MCF 10A (cell line): ENCODE measurements around the gene ELMO2. TPM values are rescaled to one million over a fixed set of nuclear protein-coding genes. Genes with fewer than 3 reads are reported as not detected.

Experiments used
- BruUV-seq: library from RNA; stranded (reverse); fragments of 400-500 nt; replicated peaks from 2 replicates; lab custom pipeline; 2021; lab: Mats Ljungman, UMichigan
- CTCF ChIA-PET: fragments of 300-600 bp; sonication (Branson Sonifier 250); formaldehyde crosslinking; extraction: SDS; loops from one replicate; lab custom pipeline; 2021; ENCODE audit warnings: antibody characterized with exemption, inconsistent platforms; lab: Yijun Ruan, JAX
- POLR2A ChIA-PET: fragments of 300-600, 350-650 bp; sonication (Branson Sonifier 250); formaldehyde crosslinking; extraction: SDS; loops from one replicate; lab custom pipeline; 2020; ENCODE audit warnings: antibody characterized with exemption, inconsistent platforms; lab: Yijun Ruan, JAX
- DNase-seq: peaks from one replicate; pipeline ENCODE4 v3.0.0-alpha.2; 2018; ENCODE audit not compliant: unreplicated experiment
- H3K27ac Mint-ChIP-seq: one replicate; pipeline ENCODE4 v1.8.0; 2022; ENCODE audit warnings: mild to moderate bottlenecking, low read depth, mixed read lengths; ENCODE audit not compliant: unreplicated experiment
- H3K27me3 Mint-ChIP-seq: one replicate; pipeline ENCODE4 v1.8.0; 2022; ENCODE audit warnings: mixed read lengths; ENCODE audit not compliant: insufficient read depth, unreplicated experiment
- H3K36me3 Mint-ChIP-seq: one replicate; pipeline ENCODE4 v1.8.0; 2022; ENCODE audit warnings: mild to moderate bottlenecking, moderate library complexity, mixed read lengths; ENCODE audit not compliant: insufficient read depth, unreplicated experiment
- H3K4me1 Mint-ChIP-seq: one replicate; pipeline ENCODE4 v1.8.0; 2022; ENCODE audit warnings: mixed read lengths; ENCODE audit not compliant: insufficient read depth, unreplicated experiment
- H3K4me3 Mint-ChIP-seq: one replicate; pipeline ENCODE4 v1.8.0; 2022; ENCODE audit warnings: mild to moderate bottlenecking, moderate library complexity, mixed read lengths; ENCODE audit not compliant: unreplicated experiment
- H3K9me3 Mint-ChIP-seq: one replicate; pipeline ENCODE4 v1.8.0; 2022; ENCODE audit warnings: mixed read lengths; ENCODE audit not compliant: unreplicated experiment
- intact Hi-C: fragments of 100-400 bp; cut with micrococcal nuclease; formaldehyde crosslinking; loops from 2 replicates; pipeline ENCODE4 v1.14.1; 2022
- total RNA-seq: library from RNA; stranded (reverse); gene quantifications from 2 replicates; pipeline ENCODE4 v1.2.3, GENCODE V29; 2022
- TF ChIP-seq, protein P1 (sequence below): fragments of 200-600 bp; IDR thresholded peaks from one replicate; pipeline ENCODE4 v1.8.0; 2022; ENCODE audit warnings: antibody characterized with exemption, mild to moderate bottlenecking; ENCODE audit not compliant: unreplicated experiment

The ELMO2 gene
- total RNA-seq, 1 experiment from 2014 or later = 21.1 TPM

GRCh38 chr20:46361811-46362210, 44.6 kb downstream of the ELMO2 start:
- no peak overlapping the region for H3K27ac Mint-ChIP-seq
- TF ChIP-seq, protein P1, sequence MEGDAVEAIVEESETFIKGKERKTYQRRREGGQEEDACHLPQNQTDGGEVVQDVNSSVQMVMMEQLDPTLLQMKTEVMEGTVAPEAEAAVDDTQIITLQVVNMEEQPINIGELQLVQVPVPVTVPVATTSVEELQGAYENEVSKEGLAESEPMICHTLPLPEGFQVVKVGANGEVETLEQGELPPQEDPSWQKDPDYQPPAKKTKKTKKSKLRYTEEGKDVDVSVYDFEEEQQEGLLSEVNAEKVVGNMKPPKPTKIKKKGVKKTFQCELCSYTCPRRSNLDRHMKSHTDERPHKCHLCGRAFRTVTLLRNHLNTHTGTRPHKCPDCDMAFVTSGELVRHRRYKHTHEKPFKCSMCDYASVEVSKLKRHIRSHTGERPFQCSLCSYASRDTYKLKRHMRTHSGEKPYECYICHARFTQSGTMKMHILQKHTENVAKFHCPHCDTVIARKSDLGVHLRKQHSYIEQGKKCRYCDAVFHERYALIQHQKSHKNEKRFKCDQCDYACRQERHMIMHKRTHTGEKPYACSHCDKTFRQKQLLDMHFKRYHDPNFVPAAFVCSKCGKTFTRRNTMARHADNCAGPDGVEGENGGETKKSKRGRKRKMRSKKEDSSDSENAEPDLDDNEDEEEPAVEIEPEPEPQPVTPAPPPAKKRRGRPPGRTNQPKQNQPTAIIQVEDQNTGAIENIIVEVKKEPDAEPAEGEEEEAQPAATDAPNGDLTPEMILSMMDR = no peak
- H3K4me3 Mint-ChIP-seq = no peak overlapping the region
- POLR2A ChIA-PET = interaction anchor here (1.1 to 1.4 kb wide), 2 partner anchors 13 to 106 kb away, joined by 3 read pairs; no protein-coding TSS in a partner anchor
- intact Hi-C loops = no loop called here
- H3K4me1 Mint-ChIP-seq = peaks cover 36% of the 10 kb centered on the region
- no peaks in the 10 kb centered on the region for H3K27me3 Mint-ChIP-seq
- CTCF ChIA-PET = interaction anchor here (0.6 to 6.9 kb wide), 4 partner anchors 10 to 379 kb away, joined by 3 to 43 read pairs (median 4); no protein-coding TSS in a partner anchor
- peaks cover 31% of the 10 kb centered on the region for H3K36me3 Mint-ChIP-seq
- DNase-seq = no peak
- H3K9me3 Mint-ChIP-seq = no peaks in the 10 kb centered on the region
- no TSS peak for BruUV-seq

GRCh38 chr20:46361381-46361780, 45.0 kb downstream of the ELMO2 start:
- TF ChIP-seq, protein P1 = no peak

GRCh38 chr20:46359233-46359751, 47.1 kb downstream of the ELMO2 start:
- Mint-ChIP-seq H3K9me3 (no peaks in the 10 kb centered on the region), H3K4me3 (no peak overlapping the region), H3K27me3 (no peaks in the 10 kb centered on the region), H3K4me1 (peaks cover 38% of the 10 kb centered on the region), H3K36me3 (peaks cover 25% of the 10 kb centered on the region), H3K27ac (peak overlapping the region; percentile 33)
- intact Hi-C loops = no loop called here
- ChIA-PET POLR2A (interaction anchor here (0.7 to 1.3 kb wide), 2 partner anchors 10 to 26 kb away, joined by 3 to 6 read pairs; no protein-coding TSS in a partner anchor), CTCF (interaction anchor here (0.6 to 6.9 kb wide), 6 partner anchors 10 to 259 kb away, joined by 3 to 43 read pairs (median 4); no protein-coding TSS in a partner anchor)
- no peak for DNase-seq
- no TSS peak for BruUV-seq
- TF ChIP-seq, protein P1 = no peak

More at GRCh38 chr20:46361381-46361780, 45.0 kb downstream of the ELMO2 start:
- ChIA-PET CTCF (interaction anchor here (0.6 to 6.9 kb wide), 3 partner anchors 11 to 379 kb away, joined by 3 to 43 read pairs (median 4); no protein-coding TSS in a partner anchor), POLR2A (interaction anchor here (1.1 to 1.4 kb wide), 2 partner anchors 12 to 105 kb away, joined by 3 read pairs; no protein-coding TSS in a partner anchor)
- H3K4me1 Mint-ChIP-seq = peaks cover 38% of the 10 kb centered on the region
- no peak overlapping the region for H3K4me3 Mint-ChIP-seq
- no peak overlapping the region for H3K27ac Mint-ChIP-seq
- no TSS peak for BruUV-seq
- DNase-seq = no peak
- H3K36me3 Mint-ChIP-seq = peaks cover 29% of the 10 kb centered on the region
- no peaks in the 10 kb centered on the region for H3K9me3 Mint-ChIP-seq
- intact Hi-C loops = no loop called here
- H3K27me3 Mint-ChIP-seq = no peaks in the 10 kb centered on the region

DNA sequence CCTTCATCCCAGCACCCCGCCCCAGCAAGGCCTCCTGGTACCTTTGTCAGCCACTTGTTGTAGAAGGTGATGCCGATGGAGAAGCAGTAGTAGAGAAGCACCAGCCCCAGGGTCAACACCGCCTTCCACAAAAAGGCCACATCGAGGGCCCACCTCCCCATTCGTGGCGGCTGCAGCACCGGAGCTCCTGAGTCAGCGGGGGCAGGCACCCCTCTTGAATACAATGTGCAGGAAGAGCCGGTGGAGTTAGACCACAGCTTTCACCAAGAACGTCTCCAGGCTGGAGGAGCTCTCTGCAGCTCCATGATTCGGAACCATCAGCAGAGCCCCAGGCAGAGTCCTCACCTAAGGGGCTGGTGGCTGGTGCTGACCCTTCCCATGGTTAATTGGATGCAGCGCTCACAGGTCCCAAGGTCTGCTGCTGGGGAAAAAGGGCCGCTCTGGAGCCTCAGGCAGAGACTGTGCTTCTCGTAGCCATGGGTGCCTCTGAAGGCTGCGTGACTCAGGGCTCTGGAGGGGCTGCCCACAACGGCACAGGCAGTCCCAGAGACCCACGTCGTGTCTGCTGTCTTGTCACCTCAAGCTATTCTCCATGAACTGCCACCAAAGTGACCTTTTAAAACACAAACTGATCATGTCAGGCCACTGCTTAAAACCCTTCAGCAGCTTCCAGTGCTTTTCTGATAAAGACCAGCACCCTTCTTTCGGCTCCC, 47.9 kb downstream of the ELMO2 start:
- Mint-ChIP-seq H3K27me3 (no peaks in the 10 kb centered on the region), H3K27ac (peak overlapping the region; percentile 33), H3K36me3 (peaks cover 25% of the 10 kb centered on the region), H3K9me3 (no peaks in the 10 kb centered on the region), H3K4me3 (no peak overlapping the region), H3K4me1 (peaks cover 32% of the 10 kb centered on the region)
- TF ChIP-seq, protein P1 = no peak
- intact Hi-C loops = no loop called here
- ChIA-PET POLR2A (interaction anchor here (1.3 to 1.7 kb wide), 2 partner anchors 10 to 25 kb away, joined by 5 to 6 read pairs; no protein-coding TSS in a partner anchor), CTCF (interaction anchor here (0.6 to 6.9 kb wide), 8 partner anchors 9 to 226 kb away, joined by 3 to 43 read pairs (median 4); no protein-coding TSS in a partner anchor)
- no peak for DNase-seq
- BruUV-seq = no TSS peak
